T follicular helper cell (primary cell): ENCODE data around the gene CHD2.

Experiments used
- DNase-seq: peaks from one replicate; pipeline ENCODE4 v3.0.0-alpha.2; 2020; ENCODE audit warnings: low read depth

The CHD2 gene

DNA sequence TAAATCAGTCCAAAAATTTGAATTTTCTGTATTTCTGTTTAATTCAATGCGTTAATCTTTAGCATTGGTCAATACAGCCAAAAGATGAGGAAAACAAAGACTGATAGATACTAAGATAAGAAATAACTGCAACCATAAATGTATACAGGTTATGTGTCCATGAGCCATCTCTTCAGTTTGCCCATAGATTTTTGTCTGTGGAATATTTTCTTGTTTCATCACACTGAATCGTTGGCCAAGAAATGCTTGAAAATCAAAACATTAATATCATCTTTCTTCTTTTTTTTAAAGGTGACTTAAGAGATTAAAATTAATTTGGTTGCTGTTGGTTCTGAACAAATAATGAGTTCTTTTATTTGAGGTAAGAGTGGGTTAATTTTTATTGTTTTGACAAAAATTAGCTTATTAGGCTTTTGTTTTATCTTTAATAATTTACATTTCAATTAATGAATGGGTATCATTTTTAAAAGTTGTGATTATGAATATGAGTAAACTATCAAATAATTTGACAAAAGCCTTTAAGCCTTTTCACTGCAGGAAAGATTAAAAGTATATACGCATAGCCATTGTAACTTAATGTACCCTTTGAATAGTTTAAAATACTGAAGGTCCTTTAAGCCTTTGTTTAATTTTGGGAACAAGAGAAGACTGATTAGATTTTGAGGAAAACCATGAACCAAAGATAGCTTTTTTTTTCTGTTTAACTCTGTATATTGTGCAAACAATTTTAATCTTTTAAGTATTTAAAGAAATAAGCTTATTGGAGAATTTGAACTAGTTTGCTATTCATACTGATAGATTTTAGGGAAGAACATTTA, 14.7 kb upstream of the CHD2 start:
- no peak for DNase-seq

DNA sequence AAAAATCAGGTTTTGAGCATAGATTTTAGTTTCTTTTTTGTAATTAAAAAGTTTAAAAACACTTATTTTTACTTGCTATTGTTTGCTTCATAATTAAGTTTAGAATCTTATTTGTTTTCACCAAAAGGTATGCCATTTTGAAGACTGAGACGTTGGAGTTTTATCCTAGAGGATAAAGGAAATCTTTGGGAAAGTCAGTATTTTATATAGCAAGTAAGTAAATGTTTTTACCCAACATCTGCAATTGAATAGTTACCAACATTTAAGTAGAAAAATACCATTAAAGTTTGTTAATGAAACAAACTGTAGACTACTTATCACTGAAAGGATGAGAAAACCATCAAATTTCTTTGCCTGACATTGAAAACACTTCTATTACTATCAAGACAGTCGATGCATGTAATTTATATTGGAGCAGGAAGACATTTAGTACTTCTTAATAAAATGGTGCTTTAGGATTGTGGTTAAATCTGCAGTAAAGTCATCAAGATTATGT, 14.0 kb upstream of the CHD2 start:
- no peak for DNase-seq

DNA sequence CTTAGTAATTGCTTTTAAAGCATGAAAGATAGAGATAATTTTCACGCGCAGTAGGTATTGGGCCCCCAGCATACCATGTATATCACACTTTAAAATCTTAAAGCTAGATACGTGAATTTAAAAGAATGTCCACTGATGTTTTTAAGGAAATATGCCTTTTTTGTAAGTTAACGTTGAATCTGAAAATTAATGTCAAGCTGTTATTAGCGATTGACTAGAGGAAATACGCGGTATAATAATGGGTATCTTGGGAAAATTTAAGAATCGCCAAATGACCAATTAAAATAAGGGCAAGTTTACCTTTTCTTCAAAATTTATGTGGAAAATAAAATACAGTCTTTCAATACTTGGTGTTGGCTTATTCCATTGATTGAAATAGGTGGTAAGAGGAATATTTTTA, 13.3 kb upstream of the CHD2 start:
- no peak for DNase-seq

- no peak for DNase-seq
Measured at GRCh38 chr15:92887869-92888268, 12.3 kb upstream of the CHD2 start.

- no peak for DNase-seq
Measured at GRCh38 chr15:92889390-92890107, 10.6 kb upstream of the CHD2 start.

GRCh38 chr15:92891533-92892200, 8.5 kb upstream of the CHD2 start:
- DNase-seq = no peak

DNA sequence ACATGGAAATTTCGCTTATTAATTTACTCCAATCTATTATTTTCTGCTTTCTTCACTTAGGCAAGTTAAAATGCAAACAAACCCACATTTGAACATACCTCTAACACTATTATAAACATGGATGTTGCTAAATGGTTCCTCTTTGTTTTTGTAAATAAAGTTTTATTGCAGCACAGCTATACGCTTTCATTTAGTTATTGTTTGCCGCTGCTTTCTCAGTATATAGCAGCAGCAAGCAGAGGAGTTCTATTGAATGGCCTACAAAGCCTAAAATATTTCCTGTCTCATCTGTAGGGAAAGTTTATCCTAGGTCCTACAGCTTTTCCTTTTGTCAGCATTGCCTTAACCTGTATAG, 7.9 kb upstream of the CHD2 start:
- no peak for DNase-seq

DNA sequence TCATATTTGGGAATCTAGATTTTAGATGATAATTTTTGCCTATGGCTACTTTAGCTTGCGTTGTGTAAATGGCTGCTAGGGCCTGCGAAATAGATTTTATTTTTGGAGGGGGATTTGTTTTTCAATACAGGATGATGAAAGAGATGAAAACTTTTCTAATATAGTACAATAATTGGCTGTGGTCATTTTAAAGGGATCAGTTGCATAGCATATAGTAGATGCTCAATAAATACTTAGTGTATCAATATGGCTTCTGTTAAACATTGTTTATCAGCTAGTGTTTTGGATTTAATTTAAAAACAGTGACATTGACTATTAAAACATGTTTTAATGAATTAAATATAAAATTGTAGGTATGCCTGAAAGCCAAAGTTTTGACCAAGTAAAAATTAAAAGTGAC, 6.9 kb upstream of the CHD2 start:
- DNase-seq = no peak

DNA sequence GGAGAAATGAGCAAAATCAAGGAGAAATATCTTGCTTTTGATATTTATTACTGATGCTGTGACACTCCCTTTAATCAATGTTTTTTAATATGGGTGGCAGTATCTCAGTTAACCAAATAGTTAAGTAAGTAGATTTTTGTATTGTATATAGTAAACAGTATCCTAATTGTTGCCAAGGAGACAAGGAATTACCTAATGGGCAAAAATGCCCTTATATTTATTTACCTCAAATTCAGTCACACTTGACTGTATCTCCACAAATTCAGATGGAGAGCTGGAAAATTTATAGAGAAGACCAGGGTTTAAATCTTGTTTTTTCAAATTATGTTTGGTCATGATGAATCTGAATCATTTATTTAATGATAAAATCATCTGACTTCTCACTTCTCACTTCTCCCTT, 3.6 kb upstream of the CHD2 start:
- no peak for DNase-seq

- no peak for DNase-seq
Measured at GRCh38 chr15:92897620-92898019, 2.5 kb upstream of the CHD2 start.

GRCh38 chr15:92898988-92899582, 1.0 kb upstream of the CHD2 start:
- DNase-seq = no peak

- DNase-seq = no peak
Measured at GRCh38 chr15:92899601-92899947, 550 bp upstream of the CHD2 start.

GRCh38 chr15:92900731-92901071, 577 bp downstream of the CHD2 start:
- DNase-seq = no peak

DNA sequence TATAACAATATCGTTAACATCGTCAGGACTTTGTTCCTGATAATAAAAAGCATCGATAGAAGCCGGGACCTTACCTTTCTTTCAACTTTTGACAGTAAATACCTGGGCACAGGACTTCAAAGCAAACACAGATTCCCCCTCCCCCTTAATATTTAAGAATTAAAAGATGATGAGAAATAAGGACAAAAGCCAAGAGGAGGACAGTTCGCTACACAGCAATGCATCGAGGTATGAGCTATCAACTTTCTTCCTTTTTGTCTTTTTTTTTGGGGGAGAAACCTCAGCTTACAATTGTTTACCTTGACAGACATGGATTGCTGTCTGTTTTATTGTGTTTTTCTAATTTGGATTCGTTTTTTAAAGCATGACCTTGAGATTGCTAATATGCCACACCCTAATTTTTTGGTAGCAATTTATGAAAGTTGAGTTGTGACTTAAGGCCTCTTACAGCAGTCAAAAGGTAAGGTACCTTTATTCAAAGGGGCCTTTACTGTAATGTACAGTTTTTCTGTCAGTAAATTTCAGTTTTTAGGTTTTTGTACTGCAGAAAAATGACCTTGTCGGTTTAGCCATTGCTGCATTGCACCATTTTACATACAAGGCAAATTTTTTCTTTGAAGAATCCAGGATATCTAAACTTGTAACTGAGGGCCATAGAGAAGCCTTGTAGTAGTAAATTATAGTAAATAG, 1.1 kb downstream of the CHD2 start:
- no peak for DNase-seq

DNA sequence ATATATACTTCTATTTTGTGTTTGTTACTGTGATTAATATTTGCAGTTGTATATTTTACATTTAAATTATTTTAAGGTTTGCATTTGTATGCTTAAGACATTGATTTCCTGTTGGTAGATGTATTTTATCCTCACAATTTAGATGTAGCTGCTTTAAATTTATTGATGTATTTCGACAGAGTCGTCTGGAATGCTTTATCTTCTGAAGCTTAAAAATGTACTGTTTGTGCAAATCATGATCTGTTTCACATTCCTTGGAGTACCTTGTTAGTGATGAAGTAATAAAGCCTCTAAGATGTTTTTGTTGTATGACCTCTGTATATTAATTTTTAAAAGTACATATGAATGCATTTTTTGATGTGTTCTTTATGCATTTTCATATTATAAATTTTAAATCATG, 1.9 kb downstream of the CHD2 start:
- no peak for DNase-seq

DNA sequence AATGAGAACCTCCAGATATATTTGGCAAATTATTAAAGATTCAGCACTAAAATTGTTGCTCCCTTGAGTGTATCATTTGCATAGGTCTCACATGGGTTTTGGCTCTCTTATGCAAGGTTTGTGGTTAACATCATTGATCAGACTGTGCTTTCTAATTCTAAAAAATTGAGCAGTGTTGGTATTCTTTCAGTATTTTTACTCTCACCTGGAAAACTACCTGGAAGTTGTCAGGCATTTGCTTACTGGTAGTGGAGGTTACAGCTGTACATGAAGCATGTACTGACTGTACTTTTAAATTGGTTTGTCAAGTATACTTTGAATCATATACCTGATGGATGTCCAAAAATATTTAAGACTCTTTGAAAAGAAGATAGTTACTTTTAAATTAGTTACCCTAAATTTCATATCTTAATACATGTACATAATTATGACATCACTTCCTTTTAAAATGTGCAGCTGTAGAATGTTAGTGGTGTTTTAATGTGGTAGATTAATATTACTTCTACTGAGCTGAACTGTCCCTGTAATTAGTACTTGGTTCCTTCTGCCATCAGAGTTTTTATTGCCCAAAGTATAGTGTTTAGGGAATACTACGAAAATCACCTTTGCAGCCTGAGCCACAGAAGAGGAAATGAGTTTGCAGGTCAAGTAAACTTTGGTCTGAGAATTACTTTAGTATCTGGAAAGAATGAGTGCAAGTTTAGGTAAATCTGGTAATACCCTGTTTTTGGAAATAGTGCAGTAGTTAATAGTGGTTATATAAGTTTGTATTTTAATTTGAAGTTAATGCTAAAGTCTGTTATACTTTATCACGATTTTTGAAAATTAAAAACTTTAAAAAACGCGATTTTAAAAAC, 2.8 kb downstream of the CHD2 start:
- no peak for DNase-seq

- DNase-seq = no peak
Measured at GRCh38 chr15:92903631-92903965, 3.5 kb downstream of the CHD2 start.

- peak; percentile 99 for DNase-seq
Measured at GRCh38 chr15:92903966-92904721, 4.0 kb downstream of the CHD2 start.

DNA sequence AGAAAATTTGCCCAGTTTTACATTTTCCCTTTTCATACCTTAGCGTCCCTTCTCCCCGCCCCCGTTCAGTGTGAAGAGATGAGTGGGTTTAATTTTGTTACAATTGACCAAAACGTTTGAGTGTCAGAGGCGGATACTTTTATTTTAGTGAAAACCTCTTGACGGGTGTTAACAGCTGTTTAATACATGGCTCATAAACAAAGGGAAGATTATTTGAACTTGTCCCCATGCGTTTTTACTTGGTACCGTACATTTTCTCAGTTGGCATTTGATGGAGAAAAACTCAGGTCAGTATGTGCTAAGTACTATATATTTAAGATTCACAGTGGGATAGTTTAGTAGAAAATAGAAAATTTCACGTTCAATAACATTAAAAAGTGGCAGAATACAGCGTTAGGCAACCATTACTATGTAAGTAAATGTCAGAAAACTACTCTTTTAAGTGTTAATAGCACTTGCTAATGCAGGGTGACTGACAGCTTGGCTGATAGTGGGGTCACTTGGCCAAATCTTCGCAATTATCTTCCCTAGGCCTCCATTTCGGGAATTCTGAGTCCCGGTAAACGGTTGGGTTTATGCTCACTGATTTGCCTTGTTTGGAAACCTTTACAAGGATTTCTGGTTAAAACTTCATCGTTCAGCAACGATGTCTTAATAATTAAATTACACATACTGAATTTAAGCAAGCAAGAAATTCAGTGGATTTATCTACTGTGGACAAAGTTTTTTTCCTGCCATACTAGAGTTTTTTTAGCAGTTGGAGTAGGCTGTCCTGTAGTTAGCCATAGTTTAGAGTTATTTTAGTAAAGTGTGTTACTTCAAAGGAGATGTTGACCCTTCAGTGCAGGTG, 4.8 kb downstream of the CHD2 start:
- no peak for DNase-seq

- no peak for DNase-seq
Measured at GRCh38 chr15:92906020-92906419, 5.9 kb downstream of the CHD2 start.
